Ishikawa (cell line): ENCODE results near the gene YPEL2.
A peak's percentile ranks its signal among the peaks of the same experiment; 100 is the strongest.

Experiments used
- CEBPB ChIP-seq: IDR thresholded peaks from 2 replicates; pipeline ENCODE4 v1.6.1; 2012
- CREB1 ChIP-seq: IDR thresholded peaks from 2 replicates; pipeline ENCODE4 v1.6.1; 2012; ENCODE audit warnings: low read depth
- EGR1 ChIP-seq: IDR thresholded peaks from 2 replicates; pipeline ENCODE4 v1.6.1; 2012
- EP300 ChIP-seq: IDR thresholded peaks from 2 replicates; pipeline ENCODE4 v1.6.1; 2012; ENCODE audit warnings: borderline replicate concordance
- FOXM1 ChIP-seq: IDR thresholded peaks from 2 replicates; pipeline ENCODE4 v1.6.1; 2012; ENCODE audit warnings: low read depth, borderline replicate concordance
- MAX ChIP-seq: IDR thresholded peaks from 2 replicates; pipeline ENCODE4 v1.6.1; 2012
- NFIC ChIP-seq: IDR thresholded peaks from 2 replicates; pipeline ENCODE4 v1.6.1; 2012
- RAD21 ChIP-seq: IDR thresholded peaks from 2 replicates; pipeline ENCODE4 v1.6.1; 2012; ENCODE audit warnings: low read depth
- REST ChIP-seq: IDR thresholded peaks from 2 replicates; pipeline ENCODE4 v1.6.1; 2012; ENCODE audit warnings: low read depth, mild to moderate bottlenecking
- TAF1 ChIP-seq: IDR thresholded peaks from 2 replicates; pipeline ENCODE4 v1.6.1; 2012; ENCODE audit warnings: low read depth, mild to moderate bottlenecking
- TCF12 ChIP-seq: IDR thresholded peaks from 2 replicates; pipeline ENCODE4 v1.6.1; 2012; ENCODE audit warnings: low read depth
- TEAD4 ChIP-seq: IDR thresholded peaks from 2 replicates; pipeline ENCODE4 v1.6.1; 2012
- USF1 ChIP-seq: IDR thresholded peaks from 2 replicates; pipeline ENCODE4 v1.6.1; 2012
- YY1 ChIP-seq: IDR thresholded peaks from 2 replicates; pipeline ENCODE4 v1.6.1; 2012; ENCODE audit warnings: low read depth
- ZBTB7A ChIP-seq: IDR thresholded peaks from 2 replicates; pipeline ENCODE4 v1.6.1; 2012; ENCODE audit warnings: low read depth

YPEL2 gene

GRCh38 chr17:59434429-59434828 lies 103.0 kb downstream of the YPEL2 start:
- TF ChIP-seq RAD21 = no peak
- no peak for TF ChIP-seq REST
- TF ChIP-seq EP300 = no peak
- no peak for TF ChIP-seq CREB1
- TF ChIP-seq YY1 = no peak
- TF ChIP-seq TAF1 = no peak
- no peak for TF ChIP-seq TCF12
- TF ChIP-seq CEBPB = no peak
- no peak for TF ChIP-seq NFIC
- TF ChIP-seq TEAD4 = no peak
- TF ChIP-seq USF1 = no peak
- TF ChIP-seq FOXM1 = no peak
- TF ChIP-seq ZBTB7A = no peak
- no peak for TF ChIP-seq MAX
- no peak for TF ChIP-seq EGR1

GRCh38 chr17:59435238-59435637 lies 103.8 kb downstream of the YPEL2 start:
- TF ChIP-seq ZBTB7A (no peak), TCF12 (no peak), CEBPB (peak; percentile 88), MAX (no peak), USF1 (no peak)

- TF ChIP-seq NFIC (no peak), EP300 (no peak), CEBPB (no peak), FOXM1 (no peak), CREB1 (no peak), TAF1 (no peak), YY1 (no peak), USF1 (no peak), TEAD4 (no peak), ZBTB7A (no peak), RAD21 (no peak), MAX (no peak), REST (no peak), TCF12 (no peak), EGR1 (no peak)
Measured at GRCh38 chr17:59436900-59437299, 105.4 kb downstream of the YPEL2 start.

- no peak for TF ChIP-seq FOXM1
Measured at GRCh38 chr17:59437791-59438281, 106.4 kb downstream of the YPEL2 start.

GRCh38 chr17:59439262-59439661 lies 107.8 kb downstream of the YPEL2 start:
- TF ChIP-seq CEBPB = no peak
- no peak for TF ChIP-seq YY1
- TF ChIP-seq FOXM1 = no peak
- no peak for TF ChIP-seq CREB1
- no peak for TF ChIP-seq EGR1
- no peak for TF ChIP-seq EP300

- TF ChIP-seq TAF1 = no peak
- TF ChIP-seq TCF12 = no peak
- no peak for TF ChIP-seq USF1
- no peak for TF ChIP-seq CREB1
- no peak for TF ChIP-seq FOXM1
- TF ChIP-seq EGR1 = no peak
- TF ChIP-seq RAD21 = no peak
- no peak for TF ChIP-seq TEAD4
- TF ChIP-seq EP300 = no peak
- TF ChIP-seq MAX = no peak
- no peak for TF ChIP-seq CEBPB
- no peak for TF ChIP-seq REST
Measured at GRCh38 chr17:59439741-59440211, 108.3 kb downstream of the YPEL2 start.
